GM12892 (cell line): ENCODE measurements around the gene CEP290.

Experiments
- POLR2A ChIP-seq: IDR thresholded peaks from 2 replicates; pipeline ENCODE4 v1.6.1; 2011; ENCODE audit warnings: low read depth, low read length, control low read depth
- POLR2AphosphoS5 ChIP-seq: IDR thresholded peaks from 2 replicates; pipeline ENCODE4 v1.6.1; 2011; ENCODE audit warnings: low read depth, low read length, control low read depth
- TAF1 ChIP-seq: IDR thresholded peaks from 2 replicates; pipeline ENCODE4 v1.6.1; 2011; ENCODE audit warnings: low read depth, mild to moderate bottlenecking, control low read depth, low read length, borderline replicate concordance

DNA sequence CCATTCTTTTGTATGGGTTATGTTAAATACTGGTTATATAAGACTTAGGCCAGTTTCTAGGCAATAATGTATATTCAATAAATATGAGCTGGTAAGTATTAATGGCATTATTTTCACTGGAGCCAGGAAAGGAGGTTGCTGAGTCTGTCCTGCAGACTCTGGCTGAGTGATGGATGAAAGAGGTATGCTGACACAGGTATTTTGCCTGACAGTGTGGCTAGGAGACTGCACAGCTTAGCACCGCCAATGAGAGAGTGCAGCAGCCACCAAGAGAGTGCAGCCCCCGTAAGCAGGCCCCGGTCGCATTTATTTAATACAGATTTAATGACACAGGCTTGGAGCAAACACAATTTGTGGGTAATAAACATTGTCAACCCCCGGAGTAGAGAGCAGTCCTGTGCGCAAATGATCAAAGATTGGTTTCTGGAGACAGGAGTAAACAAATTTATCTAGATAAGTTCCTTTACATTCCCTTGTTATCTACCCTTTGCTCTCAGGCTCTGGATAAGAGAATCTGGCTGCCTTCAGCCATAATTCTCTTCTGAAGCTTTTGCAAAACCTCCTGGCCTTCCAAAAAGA is 37.6 kb upstream of the CEP290 start:
- TF ChIP-seq POLR2A (no peak), POLR2AphosphoS5 (no peak), TAF1 (no peak)
